ENCODE results near the gene PYGO2. TPM values are rescaled to one million over a fixed set of nuclear protein-coding genes. Genes with fewer than 3 reads are reported as not detected.

The PYGO2 gene
- total RNA-seq, 4 donors from 2014 or later: 19.1 to 40.1 (median 25.7) TPM

GRCh38 chr1:154993572-154994268, 32.1 kb upstream of the PYGO2 start, which contains the start of gene LENEP:
Gene LENEP, plus strand, starts transcription at chr1:154993586. Its CDS starts 22 bp downstream, at chr1:154993608.
- Histone ChIP-seq H3K4me1 (peaks cover 0 to 28% (median under 1%) of the 10 kb centered on the region in 3 donors), H3K27me3 (no peaks in the 10 kb centered on the region), H3K9me3 (no peaks in the 10 kb centered on the region), H3K4me3 (no peak within 1 kb of the TSS), H3K27ac (no peak within 1 kb of the TSS), H3K36me3 (peaks cover 0 to 44% of the 10 kb centered on the region in 2 donors)
- ATAC-seq: no peak
- no CpG with 5 or more reads among the region's 8 CpGs for WGBS, 2 donors (ENCODE audit: low coverage in 1 of 2)
- TF ChIP-seq EP300 (IDR thresholded peaks at IDR 0.05) (no peak), CTCF (IDR thresholded peaks at IDR 0.05) (no peak), POLR2AphosphoS5 (IDR thresholded peaks at IDR 0.05) (no peak), POLR2A (IDR thresholded peaks at IDR 0.05) (no peak)

- peaks cover 0 to 29% (median 0%) of the 10 kb centered on the region in 3 donors for H3K4me1 ChIP-seq
- H3K36me3 ChIP-seq: peaks cover 0 to 52% of the 10 kb centered on the region in 2 donors
- no peaks in the 10 kb centered on the region for H3K27me3 ChIP-seq
- H3K9me3 ChIP-seq: no peaks in the 10 kb centered on the region
- H3K4me3 ChIP-seq: no peak overlapping the region
- TF ChIP-seq CTCF (IDR thresholded peaks at IDR 0.05) (no peak), EP300 (IDR thresholded peaks at IDR 0.05) (no peak), POLR2A (IDR thresholded peaks at IDR 0.05) (no peak), POLR2AphosphoS5 (IDR thresholded peaks at IDR 0.05) (no peak)
- no peak for ATAC-seq
- WGBS, 2 donors (ENCODE audit: low coverage in 1 of 2): 83% methylated on average over 4 of the region's 14 CpGs; no CpG with 5 or more reads in 1 of the 2 donors
- no peak overlapping the region for H3K27ac ChIP-seq
Observed at GRCh38 chr1:154992721-154993571, 31.4 kb upstream of the PYGO2 start.

- H3K27ac ChIP-seq: no peak overlapping the region
- H3K4me3 ChIP-seq: no peak overlapping the region
- H3K27me3 ChIP-seq: no peaks in the 10 kb centered on the region
- 89% methylated on average over 3 of the region's 8 CpGs; no CpG with 5 or more reads in 1 of the 2 donors for WGBS, 2 donors (ENCODE audit: low coverage in 1 of 2)
- TF ChIP-seq EP300 (IDR thresholded peaks at IDR 0.05) (no peak), POLR2A (IDR thresholded peaks at IDR 0.05) (no peak), POLR2AphosphoS5 (IDR thresholded peaks at IDR 0.05) (no peak), CTCF (IDR thresholded peaks at IDR 0.05) (no peak)
- H3K4me1 ChIP-seq: peaks cover 0 to 25% (median 0%) of the 10 kb centered on the region in 3 donors
- H3K9me3 ChIP-seq: no peaks in the 10 kb centered on the region
- H3K36me3 ChIP-seq: peaks cover 0 to 73% of the 10 kb centered on the region in 2 donors
- ATAC-seq: no peak
Observed at GRCh38 chr1:154990276-154990675, 28.7 kb upstream of the PYGO2 start.

- ATAC-seq: no peak
- 70 to 100% methylated on average over 1 of the region's 3 CpGs for WGBS, 2 donors (ENCODE audit: low coverage in 1 of 2)
- Histone ChIP-seq H3K9me3 (no peaks in the 10 kb centered on the region), H3K4me1 (peaks cover 0 to 28% (median 0%) of the 10 kb centered on the region in 3 donors), H3K36me3 (peaks cover 0 to 73% of the 10 kb centered on the region in 2 donors), H3K27ac (no peak overlapping the region), H3K4me3 (no peak overlapping the region), H3K27me3 (no peaks in the 10 kb centered on the region)
- no peak for TF ChIP-seq POLR2A (IDR thresholded peaks at IDR 0.05)
- TF ChIP-seq POLR2AphosphoS5 (IDR thresholded peaks at IDR 0.05): no peak
- no peak for TF ChIP-seq EP300 (IDR thresholded peaks at IDR 0.05)
- TF ChIP-seq CTCF (IDR thresholded peaks at IDR 0.05): no peak
Observed at GRCh38 chr1:154989195-154989860, 27.7 kb upstream of the PYGO2 start.

All from gastroesophageal sphincter (tissue), 4 donors.